Fibroblast of villous mesenchyme (primary cell): Measurements from ENCODE around the gene CC2D1A. TPM values are rescaled to one million over a fixed set of nuclear protein-coding genes. Genes with fewer than 3 reads are reported as not detected.
"Not testable (repeated sequence)": the region's sequence is repeated elsewhere in the genome, so short reads cannot be mapped to it uniquely, and the experiment has no call there.

Source experiments
- DNase-seq: peaks from one replicate; pipeline ENCODE4 v3.0.0-alpha.2; 2010; ENCODE audit warnings: low read depth
- H3K4me3 ChIP-seq: 2 replicates; pipeline ENCODE4 v1.5.1; 2011; ENCODE audit warnings: low read depth, mild to moderate bottlenecking, low read length
- total RNA-seq: library from RNA; depleted of rRNA; stranded (reverse); fragments of >200 nt; gene quantifications from 2 replicates; pipeline ENCODE4 v1.2.3, GENCODE V29; 2012
- TF ChIP-seq, protein P1 (sequence below): IDR thresholded peaks from 2 replicates; pipeline ENCODE4 v1.5.1; 2012; ENCODE audit warnings: low read depth, mild to moderate bottlenecking, low read length; ENCODE audit not compliant: insufficient read depth

Gene CC2D1A
- total RNA-seq, 1 donor = 18.6 TPM

DNA sequence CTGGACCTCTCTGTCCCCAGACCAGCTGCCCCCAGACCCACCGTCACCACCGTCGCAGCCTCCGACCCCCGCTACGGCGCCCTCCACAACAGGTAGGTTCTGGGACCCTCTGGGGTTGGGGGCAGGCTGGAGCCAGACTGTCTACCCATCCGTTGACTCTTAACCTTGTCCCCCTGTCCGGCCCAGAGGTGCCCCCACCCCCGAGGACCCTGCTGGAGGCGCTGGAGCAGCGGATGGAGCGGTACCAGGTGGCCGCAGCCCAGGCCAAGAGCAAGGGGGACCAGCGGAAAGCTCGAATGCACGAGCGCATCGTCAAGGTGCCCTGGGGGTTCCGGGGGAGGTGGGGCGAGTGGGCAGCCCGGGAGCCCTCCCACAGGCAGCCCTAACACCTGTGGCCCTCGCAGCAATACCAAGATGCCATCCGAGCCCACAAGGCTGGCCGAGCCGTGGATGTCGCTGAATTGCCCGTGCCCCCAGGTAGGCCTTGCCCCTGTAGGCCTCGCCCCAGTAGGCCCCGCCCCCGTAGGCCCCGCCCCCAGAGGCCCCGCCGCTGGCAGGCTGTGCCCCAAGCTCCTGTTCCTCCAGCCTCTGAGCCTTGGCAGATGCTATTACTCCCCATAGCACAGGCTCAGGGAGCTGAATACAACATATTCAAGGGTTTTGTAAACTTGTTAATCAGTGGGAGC is 12.9 kb downstream of the CC2D1A start:
- no peak overlapping the region for H3K4me3 ChIP-seq
- TF ChIP-seq, protein P1, sequence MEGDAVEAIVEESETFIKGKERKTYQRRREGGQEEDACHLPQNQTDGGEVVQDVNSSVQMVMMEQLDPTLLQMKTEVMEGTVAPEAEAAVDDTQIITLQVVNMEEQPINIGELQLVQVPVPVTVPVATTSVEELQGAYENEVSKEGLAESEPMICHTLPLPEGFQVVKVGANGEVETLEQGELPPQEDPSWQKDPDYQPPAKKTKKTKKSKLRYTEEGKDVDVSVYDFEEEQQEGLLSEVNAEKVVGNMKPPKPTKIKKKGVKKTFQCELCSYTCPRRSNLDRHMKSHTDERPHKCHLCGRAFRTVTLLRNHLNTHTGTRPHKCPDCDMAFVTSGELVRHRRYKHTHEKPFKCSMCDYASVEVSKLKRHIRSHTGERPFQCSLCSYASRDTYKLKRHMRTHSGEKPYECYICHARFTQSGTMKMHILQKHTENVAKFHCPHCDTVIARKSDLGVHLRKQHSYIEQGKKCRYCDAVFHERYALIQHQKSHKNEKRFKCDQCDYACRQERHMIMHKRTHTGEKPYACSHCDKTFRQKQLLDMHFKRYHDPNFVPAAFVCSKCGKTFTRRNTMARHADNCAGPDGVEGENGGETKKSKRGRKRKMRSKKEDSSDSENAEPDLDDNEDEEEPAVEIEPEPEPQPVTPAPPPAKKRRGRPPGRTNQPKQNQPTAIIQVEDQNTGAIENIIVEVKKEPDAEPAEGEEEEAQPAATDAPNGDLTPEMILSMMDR = no peak
- DNase-seq = no peak

DNA sequence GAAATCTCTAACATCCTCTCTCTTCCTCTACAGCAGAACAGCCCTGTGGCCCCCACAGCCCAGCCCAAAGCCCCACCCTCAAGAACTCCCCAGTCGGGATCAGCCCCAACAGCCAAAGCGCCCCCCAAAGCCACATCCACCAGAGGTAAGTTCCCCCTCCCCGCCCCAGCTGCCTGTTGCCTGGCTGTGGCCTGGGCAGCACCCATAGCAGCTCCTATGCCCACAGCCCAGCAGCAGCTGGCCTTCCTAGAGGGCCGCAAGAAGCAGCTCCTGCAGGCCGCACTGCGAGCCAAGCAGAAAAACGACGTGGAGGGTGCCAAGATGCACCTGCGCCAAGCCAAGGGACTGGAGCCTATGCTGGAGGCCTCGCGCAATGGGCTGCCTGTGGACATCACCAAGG is 14.5 kb downstream of the CC2D1A start:
- TF ChIP-seq, protein P1 = no peak
- no peak for DNase-seq
- no peak overlapping the region for H3K4me3 ChIP-seq

DNA sequence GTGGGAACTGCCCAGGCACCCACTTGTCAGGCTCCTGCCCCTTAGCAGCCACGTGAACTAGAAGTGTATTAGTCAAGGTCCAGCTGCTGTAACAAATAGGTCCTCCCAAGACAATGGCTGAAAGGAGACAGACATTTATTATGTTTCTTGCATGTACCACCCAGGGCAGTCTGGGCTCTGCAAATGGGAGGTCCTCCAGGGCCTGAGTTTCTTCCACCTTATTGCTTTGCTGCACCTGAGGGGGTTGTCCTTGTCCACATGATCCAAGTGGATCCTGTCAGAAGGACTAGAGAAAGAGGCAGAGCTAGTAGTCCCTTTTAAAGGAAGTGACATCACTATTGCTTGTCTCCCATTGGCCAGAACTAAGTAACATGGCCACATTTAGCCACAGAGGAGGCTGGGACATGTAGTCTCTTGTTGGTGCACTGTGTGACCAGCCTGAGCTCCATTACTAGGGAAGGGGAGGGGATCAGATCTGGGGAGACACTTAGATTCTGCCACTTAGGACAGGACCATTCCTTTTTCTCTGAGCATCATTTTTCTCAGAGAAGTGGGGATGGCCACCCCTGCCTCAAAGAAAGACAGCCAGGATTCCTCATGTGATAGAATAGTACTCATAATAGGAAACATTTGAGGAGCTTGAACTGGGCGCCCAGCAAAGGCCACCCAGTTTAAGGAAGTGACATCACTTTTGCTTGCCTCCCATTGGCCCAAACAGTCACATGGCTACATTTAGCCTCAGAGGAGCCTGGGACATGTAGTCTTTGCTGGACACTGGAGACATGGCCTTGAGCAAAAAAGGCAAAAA is 15.1 kb downstream of the CC2D1A start:
- TF ChIP-seq, protein P1 = no peak
- DNase-seq = peak; percentile 53

DNA sequence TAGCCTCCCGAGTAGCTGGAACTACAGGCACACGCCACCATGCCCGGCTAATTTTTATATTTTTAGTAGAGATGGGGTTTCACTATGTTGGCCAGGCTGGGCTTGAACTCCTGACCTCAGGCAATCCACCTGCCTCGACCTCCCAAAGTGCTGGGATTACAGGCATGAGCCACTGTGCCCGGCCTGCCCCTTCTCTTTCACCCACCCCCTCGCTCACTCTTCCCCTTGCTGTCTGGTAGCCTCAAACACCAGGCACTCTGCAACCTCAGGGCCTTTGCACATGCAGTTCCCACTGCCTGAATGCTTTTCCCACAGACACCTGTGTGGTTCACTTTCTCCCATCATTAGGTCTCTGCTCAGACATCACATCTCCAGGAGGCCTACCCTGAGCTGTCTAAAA is 16.1 kb downstream of the CC2D1A start:
- not testable (repeated sequence) for DNase-seq, H3K4me3 ChIP-seq

More for the DNA sequence above, 15.1 kb downstream of the CC2D1A start:
- no peak overlapping the region for H3K4me3 ChIP-seq

DNA sequence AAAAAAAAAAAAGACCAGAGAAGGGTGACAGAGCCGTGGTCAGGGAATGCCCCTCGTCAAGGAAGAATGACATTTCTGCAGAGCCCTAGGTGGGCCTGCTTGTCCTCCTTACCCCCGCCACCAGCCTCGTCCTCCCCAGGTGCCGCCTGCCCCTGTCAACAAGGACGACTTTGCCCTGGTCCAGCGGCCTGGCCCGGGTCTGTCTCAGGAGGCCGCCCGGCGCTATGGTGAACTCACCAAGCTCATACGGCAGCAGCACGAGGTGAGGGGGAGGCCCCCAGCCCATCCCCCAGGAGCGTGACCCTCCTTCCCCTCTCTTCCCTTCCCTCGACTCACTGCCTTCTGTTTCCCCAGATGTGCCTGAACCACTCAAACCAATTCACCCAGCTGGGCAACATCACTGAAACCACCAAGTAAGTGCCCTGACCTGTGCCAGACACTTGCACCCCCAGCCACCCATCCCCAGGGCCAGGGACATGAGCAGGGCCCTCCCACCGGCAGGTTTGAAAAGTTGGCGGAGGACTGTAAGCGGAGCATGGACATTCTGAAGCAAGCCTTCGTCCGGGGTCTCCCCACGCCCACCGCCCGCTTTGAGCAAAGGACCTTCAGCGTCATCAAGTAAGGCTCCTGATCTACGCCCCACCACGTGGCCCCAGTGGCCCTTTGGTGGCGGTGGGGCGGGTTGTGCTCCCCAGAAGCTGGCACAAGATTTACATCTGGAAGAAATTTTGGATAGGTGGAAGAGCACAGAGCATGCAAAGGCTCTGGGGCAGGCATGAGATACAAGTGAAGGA is 17.4 kb downstream of the CC2D1A start:
- DNase-seq = no peak
- H3K4me3 ChIP-seq = no peak overlapping the region
- TF ChIP-seq, protein P1 = no peak

DNA sequence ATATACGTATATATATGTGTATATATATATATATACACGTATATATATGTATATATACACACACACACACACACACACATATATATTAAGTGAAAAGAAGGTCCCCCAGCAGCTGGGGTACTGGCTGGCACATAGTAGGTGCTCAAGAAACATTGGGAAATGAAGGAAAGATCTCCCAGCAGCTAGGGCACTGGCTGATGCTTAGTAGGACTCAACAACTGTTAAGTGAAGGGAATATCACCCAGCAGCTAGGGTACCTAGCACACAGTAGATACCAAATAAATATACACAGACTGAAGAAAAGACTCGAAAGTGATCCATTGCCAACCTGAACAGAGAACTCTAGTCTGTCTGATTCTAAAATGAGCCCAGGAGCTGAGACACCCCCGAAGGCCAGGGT is 20.0 kb downstream of the CC2D1A start:
- no peak for DNase-seq
- H3K4me3 ChIP-seq = no peak overlapping the region
- TF ChIP-seq, protein P1 = no peak

DNA sequence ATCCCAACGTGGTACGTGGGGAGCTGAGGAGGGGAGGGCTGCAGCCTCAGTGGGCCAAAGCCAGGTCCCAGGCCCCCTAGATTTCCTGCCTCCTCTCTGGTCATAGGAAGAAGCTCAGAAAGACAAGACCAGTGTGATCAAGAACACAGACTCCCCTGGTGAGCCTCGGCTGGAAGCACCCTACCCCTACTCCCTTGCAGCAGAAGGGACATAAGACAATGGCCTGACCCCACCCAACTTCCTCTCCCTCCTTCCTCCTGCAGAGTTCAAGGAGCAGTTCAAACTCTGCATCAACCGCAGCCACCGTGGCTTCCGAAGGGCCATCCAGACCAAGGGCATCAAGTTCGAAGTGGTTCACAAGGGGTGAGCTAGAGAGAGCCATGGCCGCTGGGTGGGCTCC is 20.7 kb downstream of the CC2D1A start:
- no peak for DNase-seq
- TF ChIP-seq, protein P1 = no peak
- no peak overlapping the region for H3K4me3 ChIP-seq
